ENCODE measurements around the gene ESRRG. TPM values are rescaled to one million over a fixed set of nuclear protein-coding genes. Genes with fewer than 3 reads are reported as not detected.

ESRRG gene
- total and polyA plus RNA-seq, 2 of the 8 experiments (the other 6 are each of a cell fraction or from before 2014, with no cell fraction given) = 0.59 to 1.4 TPM

- TF ChIP-seq USF2 (IDR thresholded peaks at IDR 0.05; ENCODE audit: low read length) (no peak), MAFK (IDR thresholded peaks at IDR 0.05; ENCODE audit: low read depth, low read length) (no peak), RXRA (IDR thresholded peaks at IDR 0.05; ENCODE audit: insufficient read depth, low read depth, low read length) (no peak), SP2 (IDR thresholded peaks at IDR 0.05; ENCODE audit: low read length) (no peak)
Measured at GRCh38 chr1:216643176-216643575, 80.1 kb downstream of the ESRRG start (continued).

Measured in H1 (cell line).